Stimulated activated CD4-positive, alpha-beta T cell treated with anti-CD3 and anti-CD28 coated beads, Interleukin-12 subunit alpha, Interleukin-12 subunit beta, amount 100 ng/mL, for 24 hours (primary cell): Measurements from ENCODE around the gene EHF.

Source experiments
- DNase-seq, 2 experiments: peaks; one replicate each; pipeline ENCODE4 v3.0.0-alpha.2; 2020; ENCODE audit warnings: low read depth in 2 of 2

EHF gene

GRCh38 chr11:34644669-34645406, 23.9 kb downstream of the EHF start:
- DNase-seq: no peak

DNA sequence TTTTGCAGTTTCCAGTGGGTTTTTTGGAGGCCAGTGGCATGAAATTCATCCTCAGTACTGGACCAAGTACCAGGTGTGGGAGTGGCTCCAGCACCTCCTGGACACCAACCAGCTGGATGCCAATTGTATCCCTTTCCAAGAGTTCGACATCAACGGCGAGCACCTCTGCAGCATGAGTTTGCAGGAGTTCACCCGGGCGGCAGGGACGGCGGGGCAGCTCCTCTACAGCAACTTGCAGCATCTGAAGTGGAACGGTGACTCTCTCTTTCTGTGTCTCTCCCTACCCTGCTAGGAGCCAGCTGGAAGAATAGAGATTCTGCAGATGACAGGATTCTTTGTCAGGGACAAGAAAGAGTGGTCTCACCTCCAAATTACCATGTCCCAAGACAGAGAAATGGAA, 25.5 kb downstream of the EHF start:
- no peak for DNase-seq

DNA sequence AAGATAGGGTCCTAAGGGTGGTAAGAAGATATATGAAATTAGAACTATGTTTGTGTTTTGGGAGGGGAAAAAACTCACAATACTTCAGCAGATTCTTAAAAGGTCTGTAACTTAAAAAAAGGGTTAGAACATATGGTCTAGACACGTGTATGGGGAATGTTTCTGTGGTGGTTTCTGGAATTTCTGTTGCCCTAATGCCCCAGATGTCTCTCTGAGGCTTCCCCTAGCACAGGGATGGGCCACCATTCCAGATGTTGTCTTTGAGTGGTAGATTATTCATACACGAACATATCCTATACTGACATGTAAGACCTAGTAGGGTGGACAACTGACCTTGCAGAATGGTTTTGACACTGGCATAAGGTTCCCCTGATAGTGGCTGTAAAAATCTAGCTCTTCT, 26.2 kb downstream of the EHF start:
- no peak for DNase-seq

DNA sequence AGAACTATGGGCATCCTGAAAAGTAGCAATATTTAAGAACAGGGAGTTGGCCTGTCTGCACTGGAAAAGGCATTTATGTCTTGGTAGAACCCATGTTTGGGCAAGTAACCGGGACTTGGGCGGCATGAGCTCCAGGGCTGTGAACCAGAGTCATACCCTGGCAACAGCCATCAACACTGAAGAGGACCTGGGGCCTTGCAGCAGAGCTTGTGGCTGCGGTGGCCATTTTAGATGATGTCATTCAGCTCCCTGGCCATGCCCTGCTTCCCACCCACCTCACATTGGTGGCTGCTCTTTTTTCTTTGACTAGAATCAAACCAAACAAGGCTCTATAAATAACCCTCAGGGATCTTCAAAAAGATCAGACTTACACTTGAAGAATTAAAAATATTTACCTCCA, 26.6 kb downstream of the EHF start:
- no peak for DNase-seq

GRCh38 chr11:34648036-34648435, 27.1 kb downstream of the EHF start:
- DNase-seq: no peak

DNA sequence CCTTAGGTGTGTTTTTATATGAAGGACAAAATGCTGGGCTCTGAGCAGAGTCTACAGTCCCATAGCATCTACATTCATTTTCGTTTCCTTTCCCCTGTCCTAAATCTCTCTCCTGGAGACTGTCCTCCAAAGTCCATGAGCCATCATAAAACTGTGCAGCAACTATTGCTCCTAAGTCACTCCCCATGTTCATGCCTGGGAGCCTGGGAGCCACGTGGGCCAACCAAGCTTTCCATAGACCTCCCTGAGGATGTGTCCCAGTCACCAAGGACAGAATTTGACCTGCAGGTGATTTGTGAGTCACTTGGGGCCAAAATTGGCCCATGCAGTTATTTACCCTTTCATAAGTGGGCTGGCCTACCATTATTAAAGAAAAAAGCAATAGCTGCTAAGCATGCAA, 28.7 kb downstream of the EHF start:
- no peak for DNase-seq

- peak; percentile 65 to 77 for DNase-seq
Observed at GRCh38 chr11:34650528-34650927, 29.6 kb downstream of the EHF start.

GRCh38 chr11:34651551-34651950, 30.7 kb downstream of the EHF start:
- no peak for DNase-seq

DNA sequence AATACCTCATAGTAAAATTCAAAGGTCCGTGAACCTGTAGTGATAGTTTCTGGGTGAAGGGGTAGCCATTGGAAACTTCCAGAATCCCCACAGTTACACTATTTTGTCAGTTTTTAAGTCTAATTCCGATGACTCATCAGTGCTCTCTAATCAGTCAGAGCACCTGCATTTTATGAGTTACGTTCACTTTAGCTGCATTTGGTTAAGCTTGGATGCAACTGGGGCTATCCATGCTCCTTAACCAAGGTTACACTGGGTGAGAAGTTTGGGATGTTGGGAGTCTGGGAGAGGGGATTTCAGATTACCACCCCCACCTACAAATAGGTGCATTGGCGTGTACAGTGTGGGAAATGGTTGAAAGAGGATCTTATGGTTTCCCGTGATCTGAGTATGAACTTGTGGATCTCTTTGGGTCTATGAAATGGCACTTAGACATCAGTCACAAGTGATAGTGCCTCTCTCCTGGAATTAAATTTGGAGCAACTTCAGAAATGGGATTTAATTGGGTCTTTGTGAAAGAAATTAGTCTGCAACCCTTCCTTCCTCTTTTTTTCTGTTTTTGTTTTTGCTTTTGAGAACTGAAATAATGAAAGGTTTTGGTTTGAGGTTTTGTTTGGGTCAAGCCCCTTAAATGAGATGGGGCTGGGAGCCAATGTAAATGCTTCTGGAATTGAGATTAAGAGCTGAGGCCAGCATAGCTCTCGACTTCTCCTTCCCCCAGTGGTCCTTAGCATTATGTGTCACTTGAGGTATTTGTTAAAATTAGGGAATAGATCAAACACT, 31.5 kb downstream of the EHF start:
- DNase-seq: no peak

GRCh38 chr11:34653031-34653430, 32.1 kb downstream of the EHF start:
- DNase-seq: no peak

- no peak for DNase-seq
Observed at GRCh38 chr11:34653851-34654482, 33.1 kb downstream of the EHF start.

DNA sequence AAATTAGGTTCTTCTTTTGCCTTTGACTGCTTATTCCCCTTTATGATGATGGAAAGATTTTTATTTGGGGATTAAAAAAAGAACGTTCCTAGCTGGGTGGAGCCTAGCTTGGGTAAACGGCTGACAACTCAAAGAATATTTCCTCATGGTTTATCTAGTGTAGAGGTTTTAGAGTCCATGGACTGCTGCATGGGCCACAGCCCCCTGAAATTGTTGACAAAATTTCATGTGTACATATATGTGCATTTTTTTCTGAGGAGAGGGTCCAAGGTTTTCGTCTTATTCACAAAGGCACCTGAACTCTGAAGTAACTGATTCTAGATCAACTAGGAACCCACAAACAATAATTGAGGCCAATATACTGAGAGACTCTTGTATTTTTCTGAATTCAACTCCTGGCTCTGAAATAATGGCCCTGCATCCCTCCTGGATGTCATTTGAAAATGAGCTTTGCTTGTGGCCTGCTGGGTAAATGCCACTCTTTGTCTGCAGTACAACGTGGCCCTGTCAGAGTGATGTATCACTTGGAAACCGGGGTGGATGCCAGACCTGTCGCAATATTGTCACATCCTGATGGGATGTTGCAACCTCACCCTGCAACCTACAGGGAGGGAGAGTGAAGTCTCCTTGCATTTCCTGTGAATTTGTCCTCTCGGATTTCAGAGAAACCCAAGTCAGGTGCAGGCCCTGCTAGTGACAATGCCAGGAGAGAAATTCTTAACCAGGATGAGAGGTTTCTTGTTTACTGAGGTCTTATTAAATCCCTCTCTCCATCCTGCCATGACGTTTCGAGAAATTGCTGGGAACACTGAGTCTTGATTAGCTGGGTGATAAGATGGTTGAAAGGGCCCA, 33.8 kb downstream of the EHF start:
- DNase-seq: no peak

GRCh38 chr11:34655335-34656008, 34.6 kb downstream of the EHF start:
- no peak for DNase-seq

GRCh38 chr11:34656062-34656720, 35.3 kb downstream of the EHF start:
- no peak for DNase-seq

- no peak for DNase-seq
Observed at GRCh38 chr11:34658071-34659015, 37.5 kb downstream of the EHF start.

- no peak for DNase-seq
Observed at GRCh38 chr11:34659096-34659733, 38.3 kb downstream of the EHF start.

GRCh38 chr11:34665077-34665835, 44.4 kb downstream of the EHF start:
- DNase-seq: no peak

GRCh38 chr11:34667810-34668582, 47.1 kb downstream of the EHF start:
- no peak for DNase-seq
